ENCODE results near the gene ACOXL.

DNA sequence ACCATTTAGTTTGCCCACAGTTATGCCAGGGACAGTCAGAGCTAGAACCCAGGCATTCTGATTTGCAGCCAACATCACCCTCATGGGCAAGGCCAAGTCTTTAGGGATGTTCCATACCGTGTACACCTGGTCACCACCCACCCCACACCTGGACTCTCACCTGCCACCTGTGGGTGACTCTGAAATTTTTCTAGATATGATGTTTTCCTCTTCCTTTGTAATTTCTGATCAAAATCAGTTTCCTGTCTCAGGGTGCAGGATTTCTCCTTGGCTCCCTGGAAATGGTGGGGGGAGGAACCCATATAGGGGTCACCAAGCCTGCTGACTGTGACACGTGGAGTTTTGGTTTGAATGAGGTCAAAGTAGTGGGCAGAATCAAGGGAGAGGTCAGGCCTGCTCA lies 138.2 kb downstream of the ACOXL start:
- TF ChIP-seq, protein P1, sequence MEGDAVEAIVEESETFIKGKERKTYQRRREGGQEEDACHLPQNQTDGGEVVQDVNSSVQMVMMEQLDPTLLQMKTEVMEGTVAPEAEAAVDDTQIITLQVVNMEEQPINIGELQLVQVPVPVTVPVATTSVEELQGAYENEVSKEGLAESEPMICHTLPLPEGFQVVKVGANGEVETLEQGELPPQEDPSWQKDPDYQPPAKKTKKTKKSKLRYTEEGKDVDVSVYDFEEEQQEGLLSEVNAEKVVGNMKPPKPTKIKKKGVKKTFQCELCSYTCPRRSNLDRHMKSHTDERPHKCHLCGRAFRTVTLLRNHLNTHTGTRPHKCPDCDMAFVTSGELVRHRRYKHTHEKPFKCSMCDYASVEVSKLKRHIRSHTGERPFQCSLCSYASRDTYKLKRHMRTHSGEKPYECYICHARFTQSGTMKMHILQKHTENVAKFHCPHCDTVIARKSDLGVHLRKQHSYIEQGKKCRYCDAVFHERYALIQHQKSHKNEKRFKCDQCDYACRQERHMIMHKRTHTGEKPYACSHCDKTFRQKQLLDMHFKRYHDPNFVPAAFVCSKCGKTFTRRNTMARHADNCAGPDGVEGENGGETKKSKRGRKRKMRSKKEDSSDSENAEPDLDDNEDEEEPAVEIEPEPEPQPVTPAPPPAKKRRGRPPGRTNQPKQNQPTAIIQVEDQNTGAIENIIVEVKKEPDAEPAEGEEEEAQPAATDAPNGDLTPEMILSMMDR (IDR thresholded peaks at IDR 0.05; ENCODE audit: low read depth, low read length, poor library complexity, severe bottlenecking), result no peak
- TF ChIP-seq EZH2phosphoT487 (IDR thresholded peaks at IDR 0.05; ENCODE audit: borderline replicate concordance, low read length), result no peak
